NT2/D1 (cell line): Measurements from ENCODE around the gene TRIM9.

Source experiments
- SUZ12 ChIP-seq: IDR thresholded peaks from 2 replicates; pipeline ENCODE4 v1.6.1; 2011; ENCODE audit not compliant: insufficient read length, insufficient read depth; ENCODE audit errors: extremely low read depth
- YY1 ChIP-seq: IDR thresholded peaks from 2 replicates; pipeline ENCODE4 v1.6.1; 2011; ENCODE audit not compliant: insufficient read length, insufficient read depth
- ZNF274 ChIP-seq: IDR thresholded peaks from 2 replicates; pipeline ENCODE4 v1.6.1; 2011; ENCODE audit warnings: mild to moderate bottlenecking, low read depth, low read length

GRCh38 chr14:51094901-51095853 lies at the start of gene TRIM9:
- TF ChIP-seq SUZ12 (no peak), ZNF274 (no peak), YY1 (no peak)
